WI38 (cell line): ENCODE data around the gene COL7A1.

Experiments
- H3K4me3 ChIP-seq: 2 replicates; pipeline ENCODE4 v1.5.1; 2011; ENCODE audit warnings: low read depth, mild to moderate bottlenecking, control low read depth, low read length
- CTCF ChIP-seq: IDR thresholded peaks from 2 replicates; pipeline ENCODE4 v1.5.1; 2012; ENCODE audit warnings: low read depth, mild to moderate bottlenecking, control low read depth, low read length

The COL7A1 gene

DNA sequence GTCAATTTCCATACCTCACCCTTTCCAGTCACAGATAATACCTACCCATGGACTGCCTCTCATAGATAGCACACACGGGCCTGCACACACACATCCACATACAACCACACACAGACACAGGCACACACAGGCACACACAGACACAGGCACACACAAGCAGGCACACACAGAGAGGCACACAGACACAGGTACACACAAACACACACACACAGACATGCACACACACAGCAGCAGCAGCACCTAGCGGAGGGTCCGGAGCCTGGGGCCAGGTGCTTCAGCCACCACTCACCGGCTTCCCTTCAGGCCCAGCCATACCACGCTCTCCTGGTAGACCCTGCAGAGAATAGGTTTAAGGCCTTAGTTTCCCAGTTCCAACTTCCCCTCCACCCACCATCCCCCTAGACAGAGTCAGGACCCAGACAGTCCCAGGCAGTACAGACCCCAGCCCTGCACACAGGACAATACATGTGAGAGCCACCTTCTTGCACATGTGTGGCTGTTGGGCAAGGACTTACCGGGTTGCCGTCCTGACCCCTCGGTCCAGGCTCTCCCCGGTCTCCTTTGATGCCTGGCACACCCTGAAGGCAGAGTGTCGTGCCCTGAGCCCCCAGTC, 21.1 kb downstream of the COL7A1 start:
- TF ChIP-seq CTCF: no peak
- H3K4me3 ChIP-seq: no peak overlapping the region

DNA sequence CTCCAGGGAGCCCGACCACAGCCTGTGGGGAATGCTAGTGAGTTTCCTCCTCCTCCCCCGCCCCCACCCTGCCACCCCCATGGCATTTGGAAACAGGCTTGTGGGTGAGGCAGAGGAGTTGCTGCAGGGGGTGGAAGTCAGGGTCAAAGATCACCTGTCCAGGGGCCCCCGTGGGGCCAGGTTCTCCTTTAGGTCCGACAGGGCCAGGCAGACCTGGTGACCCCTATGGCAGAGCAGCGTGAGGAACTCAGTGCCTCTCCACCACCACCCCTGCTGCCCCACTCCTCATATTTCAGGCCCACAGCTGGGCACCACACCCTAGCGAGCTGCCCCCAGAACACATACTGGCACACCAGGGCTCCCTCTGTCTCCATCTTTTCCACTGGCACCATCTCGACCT, 22.6 kb downstream of the COL7A1 start:
- no peak for TF ChIP-seq CTCF

GRCh38 chr3:48571938-48572337, 23.2 kb downstream of the COL7A1 start:
- TF ChIP-seq CTCF: no peak
- H3K4me3 ChIP-seq: no peak overlapping the region

More for the DNA sequence above, 22.6 kb downstream of the COL7A1 start:
- H3K4me3 ChIP-seq: no peak overlapping the region

GRCh38 chr3:48569808-48570450, 25.2 kb downstream of the COL7A1 start:
- H3K4me3 ChIP-seq: no peak overlapping the region
- TF ChIP-seq CTCF: no peak

DNA sequence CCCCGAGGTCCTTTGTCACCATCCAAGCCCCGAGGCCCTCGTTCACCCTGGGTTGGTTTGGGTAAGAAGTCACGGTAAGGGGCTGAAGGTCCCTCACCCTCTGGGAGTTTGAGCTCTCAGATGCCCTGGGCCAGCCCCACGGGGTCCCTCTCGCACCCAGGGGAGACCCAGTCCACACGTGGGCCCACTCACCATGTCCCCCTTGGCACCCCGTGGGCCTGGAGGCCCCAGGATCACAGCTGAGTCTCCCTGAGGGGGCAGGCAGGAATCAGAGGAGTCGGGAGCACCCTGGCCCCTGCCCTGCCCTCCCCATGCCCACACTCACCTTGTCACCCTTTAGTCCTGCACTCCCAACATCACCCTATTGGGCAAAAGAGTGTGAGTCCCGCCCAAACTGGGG, 25.7 kb downstream of the COL7A1 start:
- TF ChIP-seq CTCF: no peak
- no peak overlapping the region for H3K4me3 ChIP-seq

GRCh38 chr3:48568476-48568875, 26.7 kb downstream of the COL7A1 start:
- no peak overlapping the region for H3K4me3 ChIP-seq
- TF ChIP-seq CTCF: no peak

GRCh38 chr3:48567500-48567899, 27.6 kb downstream of the COL7A1 start:
- no peak overlapping the region for H3K4me3 ChIP-seq
- TF ChIP-seq CTCF: no peak
